Endodermal cell (in vitro differentiated cells): ENCODE results near the gene PROX2. TPM values are rescaled to one million over a fixed set of nuclear protein-coding genes. Genes with fewer than 3 reads are reported as not detected.

Source experiments
- DNase-seq: peaks from one replicate; pipeline ENCODE4 v3.0.0-alpha.2; 2017
- H3K27ac ChIP-seq: 2 replicates; pipeline ENCODE4 v1.5.1; 2013; ENCODE audit warnings: mild to moderate bottlenecking, low read depth, low read length, moderate library complexity
- H3K27me3 ChIP-seq: 2 replicates; pipeline ENCODE4 v1.6.1; 2013; ENCODE audit warnings: mild to moderate bottlenecking, low read length, moderate library complexity; ENCODE audit not compliant: insufficient read depth, control insufficient read depth, poor library complexity, severe bottlenecking
- H3K36me3 ChIP-seq: 2 replicates; pipeline ENCODE4 v1.7.0; 2013; ENCODE audit warnings: mild to moderate bottlenecking, low read length, moderate library complexity; ENCODE audit not compliant: control insufficient read depth, insufficient read depth
- H3K4me1 ChIP-seq: one replicate; pipeline ENCODE4 v1.7.0; 2013; ENCODE audit warnings: low read length; ENCODE audit not compliant: control insufficient read depth, insufficient read depth
- H3K4me3 ChIP-seq: 2 replicates; pipeline ENCODE4 v1.5.1; 2013; ENCODE audit warnings: mild to moderate bottlenecking, low read length, moderate library complexity
- H3K9ac ChIP-seq: 2 replicates; pipeline ENCODE4 v1.6.1; 2013; ENCODE audit warnings: mild to moderate bottlenecking, low read length, moderate library complexity; ENCODE audit not compliant: poor library complexity, severe bottlenecking; ENCODE audit errors: extremely low read depth
- H3K9me3 ChIP-seq: 2 replicates; pipeline ENCODE4 v1.6.1; 2013; ENCODE audit warnings: mild to moderate bottlenecking, low read length, moderate library complexity; ENCODE audit not compliant: control insufficient read depth
- H3K27ac Mint-ChIP-seq: 2 replicates; pipeline ENCODE4 v1.8.0; 2020; ENCODE audit warnings: mixed read lengths
- H3K27me3 Mint-ChIP-seq: 2 replicates; pipeline ENCODE4 v1.8.0; 2021; ENCODE audit warnings: mild to moderate bottlenecking, mixed read lengths; ENCODE audit not compliant: insufficient read depth
- H3K36me3 Mint-ChIP-seq: 2 replicates; pipeline ENCODE4 v1.8.0; 2020; ENCODE audit warnings: low read depth, mixed read lengths
- H3K4me1 Mint-ChIP-seq: 2 replicates; pipeline ENCODE4 v1.8.0; 2020; ENCODE audit warnings: mixed read lengths
- H3K4me3 Mint-ChIP-seq: 2 replicates; pipeline ENCODE4 v1.8.0; 2020; ENCODE audit warnings: mild to moderate bottlenecking, moderate library complexity, mixed read lengths
- H3K9me3 Mint-ChIP-seq: 2 replicates; pipeline ENCODE4 v1.8.0; 2020; ENCODE audit warnings: mild to moderate bottlenecking, mixed read lengths
- WGBS, 2 experiments: methylation state at CpG; one replicate each; pipeline versions ENCODE4 v1.1.5 to v1.1.7; 2013; ENCODE audit warnings: missing lambda C conversion rate in 2 of 2, mixed read lengths in 1 of 2; ENCODE audit not compliant: insufficient coverage in 1 of 2, insufficient read length in 1 of 2; 5-methylcytosine and 5-hydroxymethylcytosine counted together
- total RNA-seq, 2 donors: library from RNA; stranded (reverse); fragmentation: NEBNext Ultra II Directional in 1 of 2; extraction: Animal tissue kit (Norgen Biotek cat#: 25700) in 1 of 2; gene quantifications; 2 replicates in 1 of 2; 3 replicates in 1 of 2; pipeline ENCODE4 v1.2.1, GENCODE V29; 2021
- TF ChIP-seq, protein P1 (sequence below): fragments of 200-600 bp; sonication (generic); conservative IDR thresholded peaks from 2 replicates; pipeline ENCODE4 v1.5.0; 2021; ENCODE audit warnings: antibody characterized with exemption, mild to moderate bottlenecking

The PROX2 gene
- total RNA-seq, 2 donors from 2014 or later = not detected

DNA sequence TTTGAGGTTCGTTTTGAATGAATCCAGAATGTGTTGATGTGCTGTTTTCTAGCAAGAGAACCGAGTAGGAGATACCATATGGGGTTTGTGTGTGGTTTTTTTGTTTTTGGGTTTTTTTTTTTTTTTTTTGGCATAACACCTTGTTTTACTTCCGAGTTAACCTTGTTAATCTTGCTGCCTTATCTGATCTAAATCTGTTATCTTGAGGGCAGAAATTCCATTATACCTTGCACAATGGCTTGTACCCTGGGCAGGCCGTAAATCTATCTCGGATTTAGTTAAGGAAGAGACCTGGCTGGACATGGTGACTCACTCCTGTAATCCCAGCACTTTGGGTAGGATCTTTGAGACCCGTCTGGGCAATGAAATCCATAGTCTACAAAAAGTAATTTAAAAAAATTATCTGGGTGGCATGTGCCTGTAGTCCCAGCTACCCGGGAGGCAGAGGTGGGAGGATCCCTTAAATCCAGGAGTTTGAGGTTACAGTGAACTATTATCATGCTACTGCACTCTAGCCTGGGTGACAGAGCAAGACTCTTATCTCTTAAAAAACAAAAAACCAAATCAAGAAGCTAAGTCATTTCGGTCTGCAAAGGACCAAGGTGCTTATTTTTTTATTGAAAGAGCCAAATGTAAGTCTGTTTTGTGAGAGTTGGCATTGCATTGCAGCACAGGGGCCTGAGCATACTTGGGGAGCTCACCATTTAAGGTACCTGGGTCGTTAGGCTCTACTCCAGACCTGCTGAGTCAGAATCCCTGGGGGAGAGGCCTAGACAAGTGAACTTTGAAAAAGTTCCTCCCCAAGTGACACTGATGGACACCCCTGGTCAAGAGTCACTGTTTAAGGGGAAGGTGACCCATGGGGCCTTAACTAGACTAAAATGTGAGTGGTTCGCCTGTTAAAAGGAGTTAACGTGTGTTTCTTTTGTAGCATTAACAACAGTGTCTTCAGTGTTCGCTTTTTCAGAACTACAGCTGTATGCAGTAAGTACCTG is 12.5 kb upstream of the PROX2 start:
- Mint-ChIP-seq H3K4me3 (peak overlapping the region; percentile 48), H3K9me3 (no peaks in the 10 kb centered on the region), H3K27ac (peak overlapping the region; percentile 92), H3K27me3 (no peaks in the 10 kb centered on the region), H3K4me1 (peaks cover 52% of the 10 kb centered on the region), H3K36me3 (peaks cover 47% of the 10 kb centered on the region)
- H3K27ac ChIP-seq = no peak overlapping the region
- H3K4me1 ChIP-seq = peaks cover 13% of the 10 kb centered on the region
- H3K4me3 ChIP-seq = peak overlapping the region; percentile 42
- TF ChIP-seq, protein P1, sequence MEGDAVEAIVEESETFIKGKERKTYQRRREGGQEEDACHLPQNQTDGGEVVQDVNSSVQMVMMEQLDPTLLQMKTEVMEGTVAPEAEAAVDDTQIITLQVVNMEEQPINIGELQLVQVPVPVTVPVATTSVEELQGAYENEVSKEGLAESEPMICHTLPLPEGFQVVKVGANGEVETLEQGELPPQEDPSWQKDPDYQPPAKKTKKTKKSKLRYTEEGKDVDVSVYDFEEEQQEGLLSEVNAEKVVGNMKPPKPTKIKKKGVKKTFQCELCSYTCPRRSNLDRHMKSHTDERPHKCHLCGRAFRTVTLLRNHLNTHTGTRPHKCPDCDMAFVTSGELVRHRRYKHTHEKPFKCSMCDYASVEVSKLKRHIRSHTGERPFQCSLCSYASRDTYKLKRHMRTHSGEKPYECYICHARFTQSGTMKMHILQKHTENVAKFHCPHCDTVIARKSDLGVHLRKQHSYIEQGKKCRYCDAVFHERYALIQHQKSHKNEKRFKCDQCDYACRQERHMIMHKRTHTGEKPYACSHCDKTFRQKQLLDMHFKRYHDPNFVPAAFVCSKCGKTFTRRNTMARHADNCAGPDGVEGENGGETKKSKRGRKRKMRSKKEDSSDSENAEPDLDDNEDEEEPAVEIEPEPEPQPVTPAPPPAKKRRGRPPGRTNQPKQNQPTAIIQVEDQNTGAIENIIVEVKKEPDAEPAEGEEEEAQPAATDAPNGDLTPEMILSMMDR = no peak
- peak overlapping the region; percentile 0 for H3K9ac ChIP-seq
- WGBS, 2 experiments = 68 to 87% methylated on average over 9 to 12 of the region's 12 CpGs
- H3K27me3 ChIP-seq = no peaks in the 10 kb centered on the region
- peaks cover 44% of the 10 kb centered on the region for H3K36me3 ChIP-seq
- DNase-seq = no peak
- H3K9me3 ChIP-seq = no peaks in the 10 kb centered on the region

- Histone ChIP-seq H3K36me3 (peaks cover 20% of the 10 kb centered on the region), H3K9ac (no peak overlapping the region), H3K4me3 (no peak overlapping the region), H3K9me3 (no peaks in the 10 kb centered on the region), H3K27me3 (no peaks in the 10 kb centered on the region), H3K4me1 (peaks cover 13% of the 10 kb centered on the region), H3K27ac (no peak overlapping the region)
- Mint-ChIP-seq H3K27me3 (no peaks in the 10 kb centered on the region), H3K4me1 (peaks cover 63% of the 10 kb centered on the region), H3K36me3 (peaks cover 24% of the 10 kb centered on the region), H3K27ac (peak overlapping the region; percentile 68), H3K4me3 (peak overlapping the region; percentile 95), H3K9me3 (no peaks in the 10 kb centered on the region)
- TF ChIP-seq, protein P1 = no peak
- DNase-seq = peak; percentile 75
- WGBS, 2 experiments = 55 to 58% methylated on average over 2 to 3 of the region's 3 CpGs
Measured at GRCh38 chr14:74886001-74886400, 10.1 kb upstream of the PROX2 start.

GRCh38 chr14:74882103-74882920 is 6.4 kb upstream of the PROX2 start:
- H3K4me1 ChIP-seq = peaks cover 4% of the 10 kb centered on the region
- peaks cover 5% of the 10 kb centered on the region for H3K36me3 Mint-ChIP-seq

More at GRCh38 chr14:74882103-74882920, 6.4 kb upstream of the PROX2 start:
- peak overlapping the region; percentile 96 for H3K4me3 ChIP-seq
- peak overlapping the region; percentile 95 for H3K4me3 Mint-ChIP-seq
- peaks cover 4% of the 10 kb centered on the region for H3K27me3 Mint-ChIP-seq
- DNase-seq = no peak
- peaks cover 5% of the 10 kb centered on the region for H3K36me3 ChIP-seq
- TF ChIP-seq, protein P1 = no peak
- peak overlapping the region; percentile 21 for H3K27ac ChIP-seq
- H3K9me3 ChIP-seq = no peaks in the 10 kb centered on the region
- peak overlapping the region; percentile 98 for H3K27ac Mint-ChIP-seq
- H3K9me3 Mint-ChIP-seq = no peaks in the 10 kb centered on the region
- peaks cover 6% of the 10 kb centered on the region for H3K27me3 ChIP-seq
- H3K4me1 Mint-ChIP-seq = peaks cover 58% of the 10 kb centered on the region
- peak overlapping the region; percentile 65 for H3K9ac ChIP-seq
- WGBS, 2 experiments = 4 to 10% methylated on average over 20 to 49 of the region's 49 CpGs
